Neural progenitor cell (in vitro differentiated cells): ENCODE measurements around the gene ITM2A. TPM values are rescaled to one million over a fixed set of nuclear protein-coding genes. Genes with fewer than 3 reads are reported as not detected.

Experiments
- DNase-seq: peaks from one replicate; pipeline ENCODE4 v3.0.0-alpha.2; 2016; ENCODE audit warnings: low spot score
- H2AFZ ChIP-seq: fragments of 200-600 bp; sonication (generic); replicated peaks from 2 replicates; pipeline ENCODE4 v1.6.1; 2016; ENCODE audit warnings: antibody characterized with exemption
- H3F3A ChIP-seq: fragments of 200-600 bp; sonication (generic); 2 replicates; pipeline ENCODE4 v1.6.1; 2016; ENCODE audit warnings: antibody characterized with exemption, low read depth
- H3K27ac ChIP-seq: fragments of 200-600 bp; sonication (generic); 2 replicates; pipeline ENCODE4 v1.5.1; 2016; ENCODE audit warnings: mild to moderate bottlenecking
- H3K27me3 ChIP-seq: fragments of 200-600 bp; sonication (generic); 2 replicates; pipeline ENCODE4 v1.6.1; 2016; ENCODE audit warnings: mild to moderate bottlenecking, moderate library complexity
- H3K36me3 ChIP-seq: fragments of 200-600 bp; sonication (generic); 2 replicates; pipeline ENCODE4 v1.5.1; 2016
- H3K4me1 ChIP-seq: fragments of 200-600 bp; sonication (generic); 2 replicates; pipeline ENCODE4 v1.6.1; 2016; ENCODE audit warnings: mixed run types
- H3K4me2 ChIP-seq: fragments of 200-600 bp; sonication (generic); 2 replicates; pipeline ENCODE4 v1.6.1; 2016
- H3K4me3 ChIP-seq: fragments of 200-600 bp; sonication (generic); 2 replicates; pipeline ENCODE4 v1.5.1; 2016
- H3K79me2 ChIP-seq: fragments of 200-600 bp; sonication (generic); 2 replicates; pipeline ENCODE4 v1.6.1; 2016; ENCODE audit warnings: low read depth
- H3K9ac ChIP-seq: fragments of 200-600 bp; sonication (generic); 2 replicates; pipeline ENCODE4 v1.6.1; 2016
- H3K9me3 ChIP-seq: fragments of 200-600 bp; sonication (generic); 2 replicates; pipeline ENCODE4 v1.5.1; 2016; ENCODE audit warnings: low read depth
- H4K20me1 ChIP-seq: fragments of 200-600 bp; sonication (generic); 2 replicates; pipeline ENCODE4 v1.6.1; 2016; ENCODE audit warnings: low read depth
- H3K27ac Mint-ChIP-seq: 3 replicates; pipeline ENCODE4 v1.8.0; 2021; ENCODE audit warnings: mixed read lengths
- H3K27me3 Mint-ChIP-seq: 2 replicates; pipeline ENCODE4 v1.8.0; 2022; ENCODE audit warnings: low read depth, mild to moderate bottlenecking, inconsistent platforms, moderate library complexity, mixed read lengths; ENCODE audit not compliant: insufficient read depth
- H3K36me3 Mint-ChIP-seq: 3 replicates; pipeline ENCODE4 v1.8.0; 2021; ENCODE audit warnings: mixed read lengths
- H3K4me1 Mint-ChIP-seq: 3 replicates; pipeline ENCODE4 v1.8.0; 2021; ENCODE audit warnings: mixed read lengths
- H3K4me3 Mint-ChIP-seq: 3 replicates; pipeline ENCODE4 v1.8.0; 2021; ENCODE audit warnings: mild to moderate bottlenecking, moderate library complexity, mixed read lengths
- H3K9me3 Mint-ChIP-seq: 3 replicates; pipeline ENCODE4 v1.8.0; 2020; ENCODE audit warnings: mixed read lengths
- EZH2 ChIP-seq: fragments of 200-600 bp; sonication (generic); IDR thresholded peaks from 2 replicates; pipeline ENCODE4 v1.6.1; 2017; ENCODE audit warnings: antibody characterized with exemption, mild to moderate bottlenecking, moderate library complexity
- EZH2phosphoT487 ChIP-seq: fragments of 200-600 bp; sonication (generic); IDR thresholded peaks from 2 replicates; pipeline ENCODE4 v1.6.1; 2017; ENCODE audit warnings: antibody characterized with exemption
- total RNA-seq: library from RNA; depleted of rRNA; stranded (reverse); fragments of >200 nt; gene quantifications from 2 replicates; pipeline ENCODE4 v1.2.3, GENCODE V29; 2015; ENCODE audit warnings: low replicate concordance
- TF ChIP-seq, protein P1 (sequence below): fragments of 200-600 bp; sonication (generic); IDR thresholded peaks from 2 replicates; pipeline ENCODE4 v1.5.1; 2017; ENCODE audit warnings: antibody characterized with exemption, mild to moderate bottlenecking

Gene ITM2A
- total RNA-seq, result 1.8 and 2.2 TPM in 2 replicates

GRCh38 chrX:79366873-79367749, at the start of gene ITM2A:
TSS of gene ITM2A (minus strand) at chrX:79367334. CDS start at chrX:79367215, 119 bp downstream.
- Histone ChIP-seq H3K79me2 (no peaks in the 10 kb centered on the region), H3K27ac (no peak within 1 kb of the TSS), H3K36me3 (no peaks in the 10 kb centered on the region), H3F3A (no peaks in the 10 kb centered on the region), H3K4me3 (peak within 1 kb of the TSS; percentile 44), H3K9me3 (no peaks in the 10 kb centered on the region), H3K4me2 (peak within 1 kb of the TSS; percentile 75), H2AFZ (peak within 1 kb of the TSS; percentile 77), H4K20me1 (no peaks in the 10 kb centered on the region), H3K27me3 (peaks cover 11% of the 10 kb centered on the region), H3K4me1 (no peaks in the 10 kb centered on the region), H3K9ac (no peak within 1 kb of the TSS)
- Mint-ChIP-seq H3K9me3 (no peaks in the 10 kb centered on the region), H3K36me3 (no peaks in the 10 kb centered on the region), H3K4me3 (peak within 1 kb of the TSS; percentile 87), H3K27me3 (no peaks in the 10 kb centered on the region), H3K27ac (no peak within 1 kb of the TSS), H3K4me1 (peaks cover 14% of the 10 kb centered on the region)
- DNase-seq, result peak; percentile 58
- TF ChIP-seq EZH2, result no peak
- no peak for TF ChIP-seq EZH2phosphoT487
- TF ChIP-seq, protein P1, sequence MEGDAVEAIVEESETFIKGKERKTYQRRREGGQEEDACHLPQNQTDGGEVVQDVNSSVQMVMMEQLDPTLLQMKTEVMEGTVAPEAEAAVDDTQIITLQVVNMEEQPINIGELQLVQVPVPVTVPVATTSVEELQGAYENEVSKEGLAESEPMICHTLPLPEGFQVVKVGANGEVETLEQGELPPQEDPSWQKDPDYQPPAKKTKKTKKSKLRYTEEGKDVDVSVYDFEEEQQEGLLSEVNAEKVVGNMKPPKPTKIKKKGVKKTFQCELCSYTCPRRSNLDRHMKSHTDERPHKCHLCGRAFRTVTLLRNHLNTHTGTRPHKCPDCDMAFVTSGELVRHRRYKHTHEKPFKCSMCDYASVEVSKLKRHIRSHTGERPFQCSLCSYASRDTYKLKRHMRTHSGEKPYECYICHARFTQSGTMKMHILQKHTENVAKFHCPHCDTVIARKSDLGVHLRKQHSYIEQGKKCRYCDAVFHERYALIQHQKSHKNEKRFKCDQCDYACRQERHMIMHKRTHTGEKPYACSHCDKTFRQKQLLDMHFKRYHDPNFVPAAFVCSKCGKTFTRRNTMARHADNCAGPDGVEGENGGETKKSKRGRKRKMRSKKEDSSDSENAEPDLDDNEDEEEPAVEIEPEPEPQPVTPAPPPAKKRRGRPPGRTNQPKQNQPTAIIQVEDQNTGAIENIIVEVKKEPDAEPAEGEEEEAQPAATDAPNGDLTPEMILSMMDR, result peak; percentile 17

GRCh38 chrX:79415056-79415455, 47.9 kb upstream of the ITM2A start:
- H2AFZ ChIP-seq, result no peak overlapping the region
- no peak overlapping the region for H3K4me3 ChIP-seq
- no peak for DNase-seq
- no peaks in the 10 kb centered on the region for H3F3A ChIP-seq
- no peak overlapping the region for H3K27ac ChIP-seq
- H3K27me3 ChIP-seq, result no peaks in the 10 kb centered on the region
- TF ChIP-seq EZH2, result no peak
- TF ChIP-seq EZH2phosphoT487, result no peak
- TF ChIP-seq, protein P1, result no peak
- H3K4me1 ChIP-seq, result no peaks in the 10 kb centered on the region
- H3K79me2 ChIP-seq, result no peaks in the 10 kb centered on the region
- no peak overlapping the region for H3K4me3 Mint-ChIP-seq
- H3K9me3 ChIP-seq, result no peaks in the 10 kb centered on the region
- no peak overlapping the region for H3K4me2 ChIP-seq
- H3K9ac ChIP-seq, result no peak overlapping the region
- no peaks in the 10 kb centered on the region for H3K4me1 Mint-ChIP-seq
- peaks cover 2% of the 10 kb centered on the region for H3K27me3 Mint-ChIP-seq
- H3K27ac Mint-ChIP-seq, result no peak overlapping the region
- no peaks in the 10 kb centered on the region for H3K36me3 ChIP-seq
- H4K20me1 ChIP-seq, result no peaks in the 10 kb centered on the region
- no peaks in the 10 kb centered on the region for H3K9me3 Mint-ChIP-seq
- no peaks in the 10 kb centered on the region for H3K36me3 Mint-ChIP-seq

- Histone ChIP-seq H3K27me3 (no peaks in the 10 kb centered on the region), H3K79me2 (no peaks in the 10 kb centered on the region), H3K4me3 (no peak overlapping the region), H3K4me1 (no peaks in the 10 kb centered on the region), H2AFZ (no peak overlapping the region), H3K4me2 (no peak overlapping the region), H3K9ac (no peak overlapping the region), H3F3A (no peaks in the 10 kb centered on the region), H3K9me3 (no peaks in the 10 kb centered on the region), H3K27ac (no peak overlapping the region), H3K36me3 (no peaks in the 10 kb centered on the region), H4K20me1 (no peaks in the 10 kb centered on the region)
- Mint-ChIP-seq H3K36me3 (no peaks in the 10 kb centered on the region), H3K4me1 (no peaks in the 10 kb centered on the region), H3K9me3 (no peaks in the 10 kb centered on the region), H3K27me3 (peaks cover 2% of the 10 kb centered on the region), H3K4me3 (no peak overlapping the region), H3K27ac (no peak overlapping the region)
- DNase-seq, result no peak
- TF ChIP-seq, protein P1, result no peak
- TF ChIP-seq EZH2phosphoT487 (no peak), EZH2 (no peak)
Observed at GRCh38 chrX:79413963-79414362, 46.8 kb upstream of the ITM2A start.
